Hematopoietic multipotent progenitor cell treated with erythropoietin and hydrocortisone succinate and interleukin-3 and kit ligand, for 6 days (in vitro differentiated cells): ENCODE measurements around the gene CCDC122.

ENCODE experiments used
- DNase-seq: peaks from one replicate; pipeline ENCODE4 v3.0.0-alpha.2; 2015

Gene CCDC122

DNA sequence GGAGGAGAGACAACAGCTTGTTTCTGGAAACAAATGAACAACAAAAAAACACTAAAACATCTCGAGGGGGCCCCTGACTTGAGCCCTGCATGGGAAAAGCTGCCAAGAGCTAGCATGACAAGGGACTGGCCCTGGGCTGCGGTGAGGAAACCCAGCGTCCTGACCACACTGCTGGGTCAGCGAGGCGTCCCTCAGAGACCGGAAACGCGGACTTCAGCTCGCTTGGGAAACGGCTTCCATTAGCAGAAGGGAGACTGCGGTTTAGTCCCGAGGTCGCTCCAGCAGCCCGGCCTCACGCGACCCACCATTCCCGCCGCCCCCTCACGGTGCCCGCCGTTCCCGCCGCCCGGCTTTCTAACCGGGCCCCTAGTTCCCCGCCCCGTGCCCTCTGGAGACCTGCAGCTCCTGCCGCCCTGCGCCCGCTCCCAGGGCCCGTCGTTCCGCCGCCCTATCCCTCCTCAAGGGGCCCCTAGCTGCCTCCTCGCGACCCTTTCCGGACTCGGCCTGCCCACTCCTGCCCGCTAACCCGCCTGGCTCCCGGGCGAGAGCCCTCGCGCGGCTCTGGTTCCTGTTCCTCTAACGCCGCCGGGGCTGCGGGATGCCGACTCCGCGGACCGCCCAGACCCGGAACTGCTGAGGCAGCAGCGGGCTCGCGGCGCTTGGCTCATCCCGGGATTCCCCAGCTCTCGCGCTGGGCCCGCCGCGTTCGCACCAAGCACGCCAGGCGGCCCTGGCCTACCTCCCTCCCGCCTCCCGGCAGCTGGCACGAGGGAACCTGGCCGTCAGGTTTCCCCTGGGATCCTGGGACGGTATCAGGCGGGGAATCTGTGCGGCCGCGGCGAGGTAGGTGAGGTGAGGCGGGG lies at the start of gene CCDC122:
CCDC122 (minus strand) TSS at position 849 of the 863 bp plus-strand sequence. CDS start 10,364 bp downstream, outside the sequence.
- peak; percentile 81 for DNase-seq

DNA sequence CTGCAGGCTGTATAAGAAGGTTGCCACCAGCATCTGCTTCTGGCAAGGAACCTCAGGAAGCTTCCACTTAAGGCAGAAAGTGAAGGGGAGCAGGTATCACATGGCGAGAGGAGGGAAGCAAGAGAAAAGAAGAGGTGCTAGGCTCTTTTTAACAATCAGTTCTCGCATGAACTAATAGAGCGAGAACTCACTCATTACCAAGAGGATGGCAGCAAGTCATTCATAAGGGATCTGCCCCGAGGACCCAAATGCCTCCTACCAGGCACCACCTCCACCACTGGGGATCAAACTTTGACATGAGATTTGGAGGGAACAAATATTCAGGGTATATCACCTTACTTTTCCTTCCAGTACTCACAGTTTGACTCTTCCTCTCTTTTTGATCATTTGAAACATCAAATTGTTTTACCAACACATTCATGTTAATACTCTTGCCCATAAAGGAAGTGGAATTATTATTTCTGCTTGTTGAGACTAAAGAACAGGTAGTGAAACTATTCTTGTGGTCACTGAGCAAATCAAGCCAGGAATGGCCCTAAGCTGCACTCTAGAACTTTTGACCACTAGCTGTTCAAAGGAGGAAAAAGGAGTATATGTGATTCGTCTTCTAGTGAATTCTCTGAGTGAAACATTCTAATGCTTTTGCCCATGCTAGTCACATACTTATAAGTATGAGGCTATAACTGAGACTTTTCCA lies 45.2 kb upstream of the CCDC122 start:
- no peak for DNase-seq

DNA sequence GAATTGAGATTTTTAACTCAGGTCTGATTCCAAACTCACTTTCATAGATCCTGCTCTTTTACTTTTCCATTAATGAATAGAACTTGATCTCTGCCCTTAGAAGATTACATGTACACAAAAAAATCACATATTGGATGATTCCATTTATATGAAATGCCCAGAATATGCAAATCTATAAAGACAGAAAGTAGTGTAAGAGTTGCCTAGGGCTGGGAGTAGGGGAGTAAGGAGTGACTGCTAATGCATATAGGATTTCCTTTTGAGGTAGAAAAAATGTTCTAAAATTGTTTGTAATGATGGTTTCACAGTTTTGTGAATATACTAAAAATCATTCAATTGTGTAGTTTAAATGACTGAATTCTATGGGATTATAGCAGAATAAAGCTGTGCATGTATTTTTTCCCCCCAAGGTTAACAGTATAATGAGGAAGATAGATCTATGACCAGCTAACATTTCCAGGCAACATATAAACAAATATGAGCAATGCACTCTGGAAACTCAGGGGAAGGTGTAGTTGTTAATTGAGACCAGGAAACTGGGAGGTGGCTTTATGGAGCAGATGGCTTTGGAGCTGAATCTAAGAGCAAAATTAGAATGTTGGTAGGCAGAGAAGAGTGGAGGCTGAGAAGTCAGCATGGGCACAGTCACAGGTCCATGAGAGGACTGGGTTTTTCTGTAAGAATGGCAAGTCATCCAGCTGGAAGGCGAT lies 41.6 kb upstream of the CCDC122 start:
- DNase-seq, result no peak

DNA sequence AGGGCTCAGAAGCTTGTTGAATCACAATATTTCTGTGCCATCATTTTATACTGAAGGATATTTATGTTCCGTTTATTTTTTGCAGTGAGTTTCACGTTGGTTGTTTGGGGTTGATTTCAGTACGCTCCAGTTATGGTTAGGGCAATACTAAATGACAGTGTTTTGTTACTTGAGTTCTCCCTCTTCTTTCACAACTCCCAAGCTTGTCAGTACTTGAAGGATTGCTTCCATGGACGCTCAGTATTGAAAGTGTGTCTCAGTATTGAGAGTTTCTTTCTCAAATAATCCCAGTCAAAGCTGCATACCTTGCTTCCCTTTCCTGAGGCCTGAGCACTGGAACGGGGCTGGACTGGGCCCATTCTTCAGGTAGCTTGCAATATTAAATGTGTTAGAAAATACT lies 39.1 kb upstream of the CCDC122 start:
- DNase-seq, result no peak

DNA sequence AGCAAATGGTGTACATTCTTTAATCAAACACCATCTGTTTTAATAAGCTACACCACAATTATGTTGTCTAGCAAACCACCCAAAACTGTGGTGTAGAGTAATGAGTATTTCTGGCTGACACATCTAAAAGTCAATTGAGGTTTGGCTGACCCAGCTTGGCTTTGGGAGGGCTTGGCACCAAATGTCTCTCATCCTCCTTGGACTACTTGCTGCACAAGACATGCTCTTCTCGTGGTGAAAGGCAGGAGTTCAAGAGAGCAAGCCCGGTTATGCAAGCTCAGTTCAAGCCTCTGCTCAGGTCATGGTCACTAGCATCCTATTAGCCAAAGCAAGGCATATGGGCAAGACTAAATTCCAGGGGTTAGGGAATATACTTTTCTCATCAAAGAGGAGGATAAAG lies 37.3 kb upstream of the CCDC122 start:
- DNase-seq, result no peak

DNA sequence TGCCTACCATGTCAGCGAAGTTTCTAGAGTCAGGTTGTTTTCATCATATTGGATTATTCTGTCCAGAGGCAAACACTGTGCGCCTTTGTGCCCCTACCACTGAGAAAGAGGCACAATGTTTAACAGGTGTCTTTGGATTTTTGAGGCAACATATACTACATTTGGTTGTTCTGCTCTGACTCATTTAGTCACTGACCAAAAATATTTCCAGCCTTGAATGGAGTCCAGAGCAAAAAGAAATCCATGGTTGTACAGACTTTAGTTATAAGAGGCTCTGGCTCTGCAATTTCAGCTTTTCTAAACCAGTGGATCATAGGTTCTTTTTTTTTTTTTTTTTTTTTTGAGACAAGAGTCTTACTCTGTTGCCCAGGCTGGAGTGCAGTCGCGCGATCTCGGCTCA lies 35.9 kb upstream of the CCDC122 start:
- no peak for DNase-seq

DNA sequence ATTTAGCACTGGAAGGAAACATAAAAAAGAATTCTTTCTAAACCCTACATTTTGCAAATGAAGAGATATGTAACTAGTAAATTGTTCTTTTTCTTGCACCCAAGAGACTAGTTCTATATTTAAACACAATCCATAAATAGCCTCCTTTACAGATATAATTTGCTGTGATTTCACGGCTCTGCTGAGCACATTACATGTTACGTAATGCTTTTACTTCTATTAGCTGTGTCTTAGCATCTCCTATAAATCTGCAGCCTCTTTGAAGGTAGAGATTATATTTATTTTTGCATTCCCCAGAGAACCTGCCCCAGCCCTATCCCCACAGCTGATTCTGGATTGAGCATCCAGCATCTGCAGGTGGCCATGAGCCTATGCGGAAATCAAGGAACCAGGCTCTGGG lies 32.3 kb upstream of the CCDC122 start:
- DNase-seq, result no peak

DNA sequence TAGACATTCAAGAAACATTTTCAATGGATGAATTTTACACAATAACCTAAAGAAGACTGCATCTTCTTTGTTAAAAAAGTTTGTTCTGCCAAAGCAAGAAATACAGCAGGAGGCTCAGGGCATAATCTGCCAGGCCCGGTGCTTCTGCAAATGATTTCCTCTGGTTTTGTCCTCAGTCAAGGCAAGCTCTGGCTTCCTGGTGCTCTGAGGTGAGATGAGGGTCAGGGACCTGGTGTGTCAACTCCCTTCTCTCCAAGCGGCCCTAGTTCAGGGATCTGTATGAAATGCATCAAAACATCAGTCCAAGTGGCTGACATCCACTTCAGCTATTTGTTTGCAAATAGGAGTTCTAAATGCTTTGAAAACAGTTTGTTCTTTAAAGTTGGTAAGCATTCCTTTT lies 31.7 kb upstream of the CCDC122 start:
- no peak for DNase-seq

DNA sequence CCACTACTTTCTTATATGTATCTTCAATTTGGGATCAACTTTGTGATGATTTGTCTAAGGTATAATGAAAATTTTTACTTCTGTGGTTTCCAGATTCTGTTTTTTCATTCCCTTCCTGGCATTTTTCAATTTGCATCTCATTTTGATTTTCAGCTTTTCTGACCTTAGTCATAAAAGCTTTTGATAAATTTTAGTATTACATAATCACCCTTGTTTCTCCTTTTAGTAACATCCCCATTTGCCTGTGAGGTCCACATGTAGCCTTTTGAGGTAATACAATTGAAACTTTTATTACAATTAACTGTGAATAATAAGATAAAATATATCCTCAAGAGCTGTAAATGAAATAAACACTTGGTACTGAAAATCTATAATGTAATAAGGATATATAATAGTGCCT lies 31.3 kb upstream of the CCDC122 start:
- no peak for DNase-seq

DNA sequence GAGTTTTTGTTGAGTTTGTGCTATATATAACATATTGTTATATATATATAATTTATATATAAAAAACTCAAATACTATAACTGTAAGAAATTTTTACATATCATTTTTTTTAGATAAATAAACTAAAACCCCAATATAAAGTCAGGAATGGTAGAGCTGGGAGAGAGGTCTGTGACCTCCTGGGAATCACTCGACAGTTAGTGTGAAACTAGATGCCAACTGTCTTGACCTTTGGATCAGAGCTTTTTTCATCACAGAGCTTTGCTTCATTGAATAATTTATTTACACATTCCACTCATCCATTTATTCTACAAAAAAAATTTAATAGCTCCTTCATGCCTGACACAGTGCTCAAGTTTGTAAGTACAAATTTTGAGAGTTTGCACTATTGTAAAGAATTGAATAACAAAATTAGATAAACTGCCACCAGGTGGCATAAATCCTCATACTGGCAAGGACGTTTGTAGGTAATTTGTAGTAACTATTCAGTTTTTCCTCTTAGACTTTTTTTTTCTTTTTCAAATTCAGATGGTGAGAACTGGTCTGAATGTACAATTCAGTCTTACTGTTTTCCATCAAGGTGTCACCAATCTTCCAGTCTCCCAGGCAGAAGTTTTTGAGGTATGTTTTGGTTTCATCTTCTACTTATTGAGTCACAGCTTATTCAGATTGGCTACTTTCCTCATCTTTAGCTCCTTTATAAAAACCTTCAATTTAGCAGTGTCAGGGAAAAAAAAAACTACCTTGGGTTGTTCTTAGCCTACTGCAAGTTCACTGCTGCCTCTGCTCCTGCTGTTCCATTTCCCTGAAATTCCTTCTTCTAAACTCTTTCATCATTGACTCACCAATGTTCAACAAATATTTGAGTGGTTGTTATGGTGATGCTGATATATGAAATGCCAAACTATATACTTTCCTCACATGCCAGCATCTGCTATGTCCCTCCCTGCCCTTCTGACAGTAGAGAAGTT lies 28.9 kb upstream of the CCDC122 start:
- DNase-seq, result peak; percentile 71

DNA sequence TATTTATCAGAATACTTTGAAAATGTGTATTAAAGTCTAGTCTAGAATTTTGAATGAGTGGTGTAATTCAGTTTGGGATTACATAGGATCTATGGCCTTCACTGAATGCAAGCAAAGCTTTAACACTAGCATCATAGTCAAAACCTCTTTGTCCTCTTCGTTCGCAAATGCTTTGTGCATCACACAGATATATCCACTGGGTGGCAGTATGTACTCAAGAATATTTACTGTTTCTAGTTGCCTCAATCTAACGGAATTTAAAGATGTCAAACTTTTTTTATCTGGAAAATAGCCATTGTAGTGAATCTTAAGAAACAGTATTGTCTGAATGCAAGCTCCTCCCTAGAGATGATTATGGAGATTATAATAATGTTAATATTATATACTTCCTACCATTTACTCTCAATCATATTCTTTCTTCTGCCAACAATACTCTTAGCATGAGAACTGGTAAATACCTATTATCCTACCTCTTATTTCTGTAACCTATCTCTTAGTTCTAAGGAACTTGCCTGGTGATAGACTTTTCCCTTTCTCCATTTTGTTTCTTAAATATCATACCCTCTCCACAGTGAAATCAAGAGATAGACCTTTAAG lies 26.0 kb upstream of the CCDC122 start:
- DNase-seq, result peak; percentile 89

DNA sequence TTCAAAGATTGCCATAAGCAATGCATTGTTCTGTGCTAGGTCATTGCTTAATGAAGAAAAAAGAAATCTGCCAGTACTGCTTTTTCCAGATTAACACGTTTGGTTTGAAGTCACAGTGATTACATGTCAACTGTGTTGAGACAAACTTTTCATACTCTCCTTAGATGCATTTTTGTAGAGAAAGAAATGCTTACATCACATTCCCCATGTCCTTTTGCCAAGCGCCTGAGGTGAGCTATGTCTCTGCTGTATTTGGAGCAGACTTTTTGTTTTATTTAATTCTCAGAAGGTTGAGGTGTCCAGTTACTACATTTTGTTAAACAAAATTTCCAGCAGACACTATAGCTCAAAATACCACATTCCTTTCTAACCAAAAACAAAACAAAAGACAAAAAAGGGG lies 16.4 kb upstream of the CCDC122 start:
- DNase-seq, result no peak

DNA sequence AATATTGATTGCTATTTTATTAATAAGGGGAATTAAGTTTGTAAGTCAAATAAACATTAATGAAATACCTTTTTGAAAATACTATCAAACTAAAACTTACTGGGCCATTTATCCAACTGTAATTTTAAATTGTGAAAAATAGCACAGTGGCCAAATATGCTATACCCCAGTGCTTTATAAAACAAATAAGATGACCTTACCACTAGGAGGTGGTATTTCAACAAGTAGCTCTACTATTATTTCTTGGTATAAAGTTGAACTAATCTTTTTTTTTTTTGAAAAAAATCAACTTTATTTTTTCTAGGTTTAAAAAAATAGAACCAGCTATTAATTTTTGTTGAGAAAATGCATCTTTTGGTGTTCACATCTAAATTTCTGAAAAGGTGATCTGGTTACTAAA lies 14.9 kb upstream of the CCDC122 start:
- peak; percentile 48 for DNase-seq

DNA sequence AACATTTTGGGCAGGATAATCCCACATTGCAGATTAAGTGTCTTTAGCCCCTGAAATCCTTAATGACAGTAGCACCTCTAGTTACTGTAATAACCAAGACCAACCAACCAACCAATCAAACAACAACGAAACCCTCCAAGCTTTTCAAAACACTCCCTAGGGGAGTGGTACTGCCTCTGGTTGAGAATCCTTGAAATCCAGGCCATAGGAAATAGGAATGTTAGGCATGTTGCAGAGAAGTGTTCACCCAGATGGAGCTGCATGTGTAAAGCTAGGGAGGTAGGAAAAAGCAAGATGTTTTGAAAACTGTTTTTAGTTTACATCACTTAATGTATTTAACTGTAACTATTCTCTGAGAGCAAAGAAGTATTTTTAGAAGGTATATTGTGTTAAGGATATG lies 4.7 kb upstream of the CCDC122 start:
- no peak for DNase-seq

DNA sequence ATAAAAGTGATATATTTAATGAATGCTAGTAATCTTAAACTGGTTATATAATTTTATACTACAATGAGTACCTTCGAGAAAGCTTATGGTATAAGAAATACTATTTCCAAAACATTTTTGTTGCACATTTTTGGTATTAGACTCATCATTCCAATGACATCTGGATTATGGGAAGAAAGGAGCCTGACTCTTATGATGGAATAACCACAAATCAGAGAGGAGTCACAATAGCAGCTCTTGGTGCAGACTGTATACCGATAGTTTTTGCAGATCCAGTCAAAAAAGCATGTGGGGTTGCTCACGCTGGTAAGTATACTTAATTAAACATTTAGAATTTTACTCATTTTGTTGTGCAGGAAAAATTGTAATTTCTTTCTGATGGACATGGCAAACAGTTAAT lies 4.1 kb upstream of the CCDC122 start:
- no peak for DNase-seq

DNA sequence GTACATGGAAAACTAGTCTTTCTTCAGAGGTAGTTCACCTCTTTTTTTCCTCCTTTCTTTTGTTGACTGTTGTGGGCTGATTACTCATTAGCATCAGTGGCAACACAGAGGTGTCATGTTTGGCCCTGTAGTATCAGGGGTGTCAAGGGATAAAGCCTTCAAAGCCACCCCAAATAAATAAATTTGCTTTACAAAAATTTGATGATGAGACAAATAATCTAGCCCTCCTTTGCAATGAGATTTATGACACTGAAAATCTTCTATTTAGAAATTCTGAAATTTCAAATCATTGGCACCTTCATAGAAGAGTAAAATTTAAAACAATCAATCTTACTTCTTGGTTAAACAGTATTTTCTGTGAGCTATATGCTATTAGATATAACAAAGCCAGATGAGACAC lies 2.0 kb upstream of the CCDC122 start:
- no peak for DNase-seq

DNA sequence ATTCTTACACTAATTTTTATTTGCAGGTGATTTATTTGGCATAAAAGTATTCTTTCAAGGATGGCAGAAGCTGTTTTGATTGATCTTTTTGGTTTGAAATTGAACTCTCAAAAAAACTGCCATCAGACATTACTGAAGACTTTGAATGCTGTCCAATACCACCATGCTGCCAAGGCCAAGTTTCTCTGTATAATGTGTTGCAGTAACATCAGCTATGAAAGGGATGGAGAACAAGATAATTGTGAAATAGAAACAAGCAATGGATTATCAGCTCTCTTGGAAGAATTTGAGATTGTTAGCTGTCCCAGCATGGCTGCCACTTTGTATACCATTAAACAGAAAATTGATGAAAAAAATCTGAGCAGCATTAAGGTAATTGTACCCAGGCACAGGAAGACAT lies 1.4 kb upstream of the CCDC122 start:
- DNase-seq, result no peak

DNA sequence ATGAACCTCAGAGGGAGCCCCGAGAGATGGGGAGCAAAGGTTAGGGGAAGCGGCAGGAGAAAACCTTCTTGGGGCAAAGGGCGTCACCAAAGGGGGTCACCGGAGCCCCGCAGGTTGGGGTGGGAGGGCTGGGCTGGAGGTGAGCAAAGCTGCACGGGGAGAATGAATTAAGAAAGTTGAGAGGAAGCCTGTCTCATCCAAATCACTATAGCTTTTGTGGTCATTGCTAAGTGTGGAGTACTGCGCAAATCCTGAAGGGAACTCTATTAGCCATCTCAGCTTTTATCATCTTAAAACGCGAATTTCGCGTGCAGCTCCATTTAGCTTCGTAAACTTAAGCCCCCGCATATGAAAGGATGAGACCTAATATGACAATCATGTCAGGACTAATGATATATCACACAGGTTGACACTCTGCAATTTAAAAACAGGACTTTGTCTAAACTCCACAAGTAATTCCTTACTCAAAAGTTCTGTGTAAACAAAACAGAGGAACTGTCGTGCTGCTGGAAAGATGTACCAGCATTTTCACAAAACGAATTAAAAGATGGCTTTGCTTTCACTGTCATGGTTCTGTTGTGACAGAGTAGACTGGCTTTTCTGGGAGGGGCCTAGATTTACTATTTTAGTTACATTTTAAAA lies 795 bp upstream of the CCDC122 start:
- peak; percentile 13 for DNase-seq

DNA sequence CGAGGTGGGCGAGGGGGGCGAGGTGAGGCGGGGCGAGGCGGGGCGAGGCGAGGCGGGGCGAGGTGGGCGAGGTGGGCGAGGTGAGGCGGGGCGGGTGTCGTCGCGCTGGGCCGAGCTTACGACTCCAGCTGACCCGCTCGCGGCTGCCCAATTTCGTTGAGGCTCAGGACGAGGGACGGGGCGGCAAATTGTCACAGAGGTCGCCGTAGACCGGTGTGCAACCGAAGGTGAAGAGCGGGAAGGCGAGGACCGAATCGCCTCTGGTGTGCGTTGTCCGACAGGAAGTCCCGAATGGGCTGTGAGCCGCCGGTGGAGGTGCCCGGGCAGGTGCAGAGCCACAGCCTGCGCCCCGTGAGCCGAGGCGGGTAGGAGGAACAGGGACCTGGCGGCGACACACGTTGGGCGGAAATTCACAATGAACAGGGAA lies 228 bp upstream of the CCDC122 start, which contains the start of gene LACC1:
LACC1 (plus strand) TSS at position 150 of the 427 bp plus-strand sequence. CDS start 1,082 bp downstream, outside the sequence.
- peak; percentile 47 for DNase-seq

DNA sequence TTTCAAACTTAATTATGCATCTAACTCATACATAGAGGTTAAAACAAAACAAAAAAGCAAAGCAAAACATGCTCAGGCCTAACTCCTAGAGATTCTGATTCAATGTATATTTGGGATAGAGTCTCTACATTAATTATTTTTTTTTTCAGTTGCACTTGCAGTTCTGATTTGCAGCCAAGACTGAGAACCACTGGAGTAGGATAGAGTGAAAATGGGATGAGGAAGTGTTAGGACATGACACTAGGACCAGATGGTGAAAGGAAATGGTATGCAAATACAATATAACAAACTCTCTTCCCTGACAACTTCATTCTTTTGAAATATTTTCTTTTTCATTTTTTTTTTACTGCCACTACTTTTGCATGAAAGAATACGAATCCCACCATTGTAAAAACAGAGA lies 1.8 kb downstream of the CCDC122 start:
- no peak for DNase-seq

DNA sequence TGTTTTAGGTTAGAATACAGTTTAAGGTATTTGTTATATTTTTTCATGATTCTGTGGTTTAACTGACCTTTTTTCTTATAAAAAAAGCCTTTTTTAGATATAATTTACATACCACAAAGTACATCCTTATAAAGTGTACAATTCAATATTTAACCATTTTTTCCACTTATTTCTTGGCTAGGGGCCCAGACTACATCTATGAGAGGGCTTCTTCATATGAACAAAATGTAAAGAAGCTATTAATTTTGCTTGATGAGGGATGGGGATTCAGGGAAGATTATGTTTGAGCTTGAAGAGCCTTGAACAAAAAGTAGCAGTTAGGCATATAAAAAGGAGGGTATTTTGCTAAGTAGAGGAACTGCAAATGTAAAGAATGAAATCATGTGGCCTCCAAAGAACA lies 2.2 kb downstream of the CCDC122 start:
- no peak for DNase-seq
